Measurements from ENCODE around the gene TRMU. TPM values are rescaled to one million over a fixed set of nuclear protein-coding genes. Genes with fewer than 3 reads are reported as not detected.

TRMU gene
- total and polyA plus RNA-seq, 2 of the 8 experiments (the other 6 are each of a cell fraction or from before 2014, with no cell fraction given), result 43.4 to 70.6 TPM

GRCh38 chr22:46357711-46358520, 22.4 kb downstream of the TRMU start:
- ChIA-PET POLR2A (ENCODE audit: partially characterized antibody) (interaction anchor here (0.6 to 0.8 kb wide), 3 partner anchors 19 to 183 kb away, joined by 3 read pairs; no protein-coding TSS in a partner anchor), CTCF (ENCODE audit: partially characterized antibody) (interaction anchor here (1.6 to 5.4 kb wide), 3 partner anchors 8 to 184 kb away, joined by 3 to 44 read pairs (median 9); no protein-coding TSS in a partner anchor)
- no peak overlapping the region for H2AFZ ChIP-seq (ENCODE audit: low read length)
- H3K4me1 ChIP-seq (replicated peaks in 1 of 4; ENCODE audit: control insufficient read depth in 3 of 4, insufficient read depth in 4 of 4, low read length in 3 of 4), result no peaks in the 10 kb centered on the region
- H3K14ac ChIP-seq (ENCODE audit: insufficient read length), result no peak overlapping the region
- no peak overlapping the region for H3K56ac ChIP-seq (replicated peaks; ENCODE audit: insufficient read length, low read depth, low read length)
- H4K91ac ChIP-seq (replicated peaks; ENCODE audit: insufficient read length, low read length), result no peak overlapping the region
- no peak overlapping the region for H3K18ac ChIP-seq (ENCODE audit: extremely low read depth, low read length)
- no peaks in the 10 kb centered on the region; a peak in 1 of 4 replicates for H3K9me3 ChIP-seq (ENCODE audit: insufficient read depth in 2 of 2, low read depth in 1 of 2, low read length in 1 of 2)
- no peak overlapping the region for H4K5ac ChIP-seq (ENCODE audit: insufficient read length, low read depth, low read length)
- H3K36me3 ChIP-seq (ENCODE audit: control insufficient read depth in 2 of 4, insufficient read depth in 4 of 4, low read length in 3 of 4), result peaks cover 2 to 26% (median 16%) of the 10 kb centered on the region in 4 experiments; a peak in 6 of 8 replicates
- H3K79me1 ChIP-seq (ENCODE audit: low read depth, low read length), result 0 out of 2 replicates have a peak, but pooled peaks cover 2% of the 10 kb centered on the region
- H4K20me1 ChIP-seq (replicated peaks in 1 of 2; ENCODE audit: control insufficient read depth in 1 of 2, insufficient read depth in 2 of 2, low read length in 2 of 2), result peaks cover 13% of the 10 kb centered on the region in 2 experiments
- no peak overlapping the region for H2AK5ac ChIP-seq (ENCODE audit: low read depth, low read length)
- H2BK12ac ChIP-seq (ENCODE audit: low read depth, low read length), result no peak overlapping the region
- no peak for FAIRE-seq
- no peak overlapping the region for H3K23ac ChIP-seq (ENCODE audit: insufficient read length)
- no peaks in the 10 kb centered on the region for H3K27me3 ChIP-seq (replicated peaks in 1 of 4; ENCODE audit: control insufficient read depth in 3 of 4, extremely low read depth in 1 of 4, insufficient read depth in 3 of 4, low read length in 3 of 4)
- H2BK20ac ChIP-seq (ENCODE audit: low read length), result no peak overlapping the region
- H3K4me3 ChIP-seq (ENCODE audit: extremely low read depth in 1 of 4, insufficient read depth in 2 of 4, low read depth in 3 of 4, low read length in 4 of 4), result no peak overlapping the region
- H3K9ac ChIP-seq (replicated peaks in 1 of 4; ENCODE audit: extremely low read depth in 1 of 4, low read depth in 3 of 4, low read length in 3 of 4), result no peak overlapping the region
- no peak overlapping the region for H3K4me2 ChIP-seq (ENCODE audit: insufficient read depth in 1 of 2, low read depth in 2 of 2, low read length in 2 of 2)
- H2BK15ac ChIP-seq (ENCODE audit: low read length), result no peak overlapping the region
- H2BK5ac ChIP-seq (ENCODE audit: low read depth, low read length), result no peak overlapping the region
- TF ChIP-seq CTBP2 (IDR thresholded peaks at IDR 0.05; ENCODE audit: borderline replicate concordance, insufficient read depth, insufficient read length, low read length) (no peak), ATF2 (IDR thresholded peaks at IDR 0.05; ENCODE audit: low read length) (no peak), SUZ12 (IDR thresholded peaks at IDR 0.05; ENCODE audit: low read length) (no peak), SIX5 (IDR thresholded peaks at IDR 0.05; ENCODE audit: low read depth, low read length) (no peak), BRCA1 (IDR thresholded peaks at IDR 0.05; ENCODE audit: low read depth, low read length) (no peak), KDM5A (IDR thresholded peaks at IDR 0.05; ENCODE audit: low read length) (no peak)
- H3K23me2 ChIP-seq (ENCODE audit: low read depth, low read length), result no peaks in the 10 kb centered on the region
- no peak overlapping the region for H3K27ac ChIP-seq (ENCODE audit: low read depth, low read length)
- WGBS, 2 experiments (ENCODE audit: extremely low coverage in 1 of 2, insufficient coverage in 1 of 2, insufficient read length in 1 of 2, insufficient replicate concordance in 2 of 2, low coverage in 1 of 2, low lambda C conversion rate in 2 of 2, missing lambda C conversion rate in 1 of 2), result 87% methylated on average over 12 of the region's 19 CpGs; no CpG with 5 or more reads in 1 of the 2 experiments
- no peaks in the 10 kb centered on the region for H3K79me2 ChIP-seq (ENCODE audit: control insufficient read depth in 1 of 2, insufficient read depth in 2 of 2, low read length in 2 of 2)
- H3K4ac ChIP-seq (replicated peaks; ENCODE audit: insufficient read length, low read depth, low read length), result no peak overlapping the region
- H2BK120ac ChIP-seq (replicated peaks; ENCODE audit: low read depth, low read length), result no peak overlapping the region
- H4K8ac ChIP-seq (ENCODE audit: extremely low read depth, insufficient read depth, low read length), result no peak overlapping the region
- no peak for DNase-seq (ENCODE audit: low read depth in 1 of 2, low spot score in 2 of 2)
